ENCODE data around the gene SLC37A1. TPM values are rescaled to one million over a fixed set of nuclear protein-coding genes. Genes with fewer than 3 reads are reported as not detected.

SLC37A1 gene
- total RNA-seq, 1 experiment from 2014 or later: 38.3 TPM

DNA sequence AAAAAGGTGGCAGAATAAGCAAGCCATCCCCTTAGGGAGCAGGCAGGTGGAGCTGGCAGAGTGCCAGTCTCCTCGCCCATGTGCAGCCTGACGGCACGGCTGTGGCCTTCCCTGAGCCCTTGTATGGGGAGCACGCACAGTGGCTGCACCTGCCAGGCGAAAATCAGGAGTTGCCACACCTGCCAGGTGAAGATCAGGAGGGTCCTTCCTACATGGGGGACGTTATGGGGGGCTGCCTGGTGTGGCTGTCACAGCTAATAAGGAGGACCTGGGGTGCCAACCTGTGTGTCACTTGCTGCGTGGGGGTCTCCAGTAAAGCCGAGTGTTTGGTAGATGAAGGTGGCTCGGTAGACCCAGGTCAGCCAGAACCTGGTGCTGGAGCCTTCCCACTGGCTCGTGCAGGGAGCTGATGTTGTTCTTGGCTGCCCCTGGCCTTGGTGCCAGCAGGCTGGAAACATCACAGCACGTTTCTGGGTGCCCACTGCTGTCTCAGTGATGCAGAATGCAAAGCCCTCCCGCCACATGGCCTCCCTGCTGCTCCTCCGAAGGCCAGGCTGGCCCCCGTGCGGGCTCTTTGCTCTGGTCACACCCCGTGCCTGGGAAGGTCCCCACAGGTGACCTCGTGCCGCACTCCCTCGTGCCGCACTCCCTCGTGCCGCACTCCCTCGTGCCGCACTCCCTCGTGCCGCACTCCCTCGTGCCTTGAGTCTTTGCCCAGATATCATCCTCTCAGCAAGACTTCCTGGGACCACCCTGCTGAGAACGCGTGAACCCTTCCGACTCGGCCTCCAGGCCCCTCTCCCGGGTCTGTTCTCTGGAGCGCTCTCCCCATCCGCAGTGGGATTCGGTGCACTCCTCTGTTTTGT, 55.4 kb downstream of the SLC37A1 start:
- Histone ChIP-seq H4K20me1 (ENCODE audit: low read length) (no peaks in the 10 kb centered on the region), H3K27me3 (ENCODE audit: low read length) (no peaks in the 10 kb centered on the region), H3K9me2 (replicated peaks; ENCODE audit: low read length) (no peaks in the 10 kb centered on the region), H3K79me2 (ENCODE audit: low read length) (no peaks in the 10 kb centered on the region), H3K27ac (ENCODE audit: low read length) (no peak overlapping the region), H3K4me2 (ENCODE audit: low read length) (no peak overlapping the region), H3K9ac (ENCODE audit: low read length) (no peak overlapping the region), H3K9me3 (ENCODE audit: low read length) (no peaks in the 10 kb centered on the region), H3K36me3 (ENCODE audit: low read depth, low read length) (peaks cover 9% of the 10 kb centered on the region; the same call in 1 of the 2 replicates), H3K4me3 (ENCODE audit: low read length) (no peak overlapping the region), H2AFZ (ENCODE audit: low read length) (no peak overlapping the region), H3K4me1 (ENCODE audit: insufficient read depth, low read length) (no peaks in the 10 kb centered on the region), H3F3A (ENCODE audit: low read length, unreplicated experiment) (no peaks in the 10 kb centered on the region)
- no peak for TF ChIP-seq EZH2phosphoT487 (IDR thresholded peaks at IDR 0.05; ENCODE audit: borderline replicate concordance, low read length)
- TF ChIP-seq, protein P1, sequence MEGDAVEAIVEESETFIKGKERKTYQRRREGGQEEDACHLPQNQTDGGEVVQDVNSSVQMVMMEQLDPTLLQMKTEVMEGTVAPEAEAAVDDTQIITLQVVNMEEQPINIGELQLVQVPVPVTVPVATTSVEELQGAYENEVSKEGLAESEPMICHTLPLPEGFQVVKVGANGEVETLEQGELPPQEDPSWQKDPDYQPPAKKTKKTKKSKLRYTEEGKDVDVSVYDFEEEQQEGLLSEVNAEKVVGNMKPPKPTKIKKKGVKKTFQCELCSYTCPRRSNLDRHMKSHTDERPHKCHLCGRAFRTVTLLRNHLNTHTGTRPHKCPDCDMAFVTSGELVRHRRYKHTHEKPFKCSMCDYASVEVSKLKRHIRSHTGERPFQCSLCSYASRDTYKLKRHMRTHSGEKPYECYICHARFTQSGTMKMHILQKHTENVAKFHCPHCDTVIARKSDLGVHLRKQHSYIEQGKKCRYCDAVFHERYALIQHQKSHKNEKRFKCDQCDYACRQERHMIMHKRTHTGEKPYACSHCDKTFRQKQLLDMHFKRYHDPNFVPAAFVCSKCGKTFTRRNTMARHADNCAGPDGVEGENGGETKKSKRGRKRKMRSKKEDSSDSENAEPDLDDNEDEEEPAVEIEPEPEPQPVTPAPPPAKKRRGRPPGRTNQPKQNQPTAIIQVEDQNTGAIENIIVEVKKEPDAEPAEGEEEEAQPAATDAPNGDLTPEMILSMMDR (conservative IDR thresholded peaks at IDR 0.05; ENCODE audit: low read depth, low read length): no peak
- no peak for TF ChIP-seq EZH2 (IDR thresholded peaks at IDR 0.05; ENCODE audit: low read length, unreplicated experiment)
- intact Hi-C loops (cut with micrococcal nuclease): no loop called here
- CTCF ChIA-PET: no interaction called here
- no TSS peak for BruUV-seq (replicated peaks)
- no peak for ATAC-seq
- POLR2A ChIA-PET (ENCODE audit: unreplicated experiment): no interaction called here
- no peak for DNase-seq

DNA sequence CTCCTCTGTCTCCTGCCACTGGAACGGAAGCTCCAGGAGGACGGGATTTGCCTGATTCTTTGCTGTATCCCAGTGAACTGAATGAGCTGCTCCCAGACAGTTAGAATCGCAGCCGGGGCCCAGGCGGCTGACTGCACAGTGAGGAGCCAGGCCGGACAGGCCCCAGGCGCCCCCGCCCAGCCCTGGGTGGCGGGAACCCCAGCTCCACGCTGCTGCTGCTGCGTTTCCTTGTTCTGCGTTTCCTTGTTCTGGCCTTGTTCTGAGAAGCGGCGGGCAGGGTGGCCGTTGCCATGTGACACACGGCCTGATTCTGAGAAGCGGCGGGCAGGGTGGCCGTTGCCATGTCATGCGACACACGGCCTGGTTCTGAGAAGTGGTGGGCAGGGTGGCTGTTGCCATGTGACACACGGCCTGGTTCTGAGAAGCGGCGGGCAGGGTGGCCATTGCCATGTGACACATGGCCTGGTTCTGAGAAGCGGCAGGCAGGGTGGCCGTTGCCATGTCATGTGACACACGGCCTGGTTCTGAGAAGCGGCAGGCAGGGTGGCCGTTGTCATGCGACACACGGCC, 56.2 kb downstream of the SLC37A1 start:
- Histone ChIP-seq H2AFZ (ENCODE audit: low read length) (no peak overlapping the region), H3K36me3 (ENCODE audit: low read depth, low read length) (peaks cover 12% of the 10 kb centered on the region; the same call in 1 of the 2 replicates), H3F3A (ENCODE audit: low read length, unreplicated experiment) (no peaks in the 10 kb centered on the region), H3K79me2 (ENCODE audit: low read length) (no peaks in the 10 kb centered on the region), H3K27me3 (ENCODE audit: low read length) (no peaks in the 10 kb centered on the region), H4K20me1 (ENCODE audit: low read length) (no peaks in the 10 kb centered on the region), H3K9me2 (replicated peaks; ENCODE audit: low read length) (no peaks in the 10 kb centered on the region), H3K27ac (ENCODE audit: low read length) (no peak overlapping the region), H3K4me3 (ENCODE audit: low read length) (no peak overlapping the region), H3K4me2 (ENCODE audit: low read length) (no peak overlapping the region), H3K9ac (ENCODE audit: low read length) (no peak overlapping the region), H3K9me3 (ENCODE audit: low read length) (no peaks in the 10 kb centered on the region), H3K4me1 (ENCODE audit: insufficient read depth, low read length) (no peaks in the 10 kb centered on the region)
- DNase-seq: no peak
- ATAC-seq: no peak
- TF ChIP-seq EZH2phosphoT487 (IDR thresholded peaks at IDR 0.05; ENCODE audit: borderline replicate concordance, low read length) (no peak), EZH2 (IDR thresholded peaks at IDR 0.05; ENCODE audit: low read length, unreplicated experiment) (no peak)
- TF ChIP-seq, protein P1 (conservative IDR thresholded peaks at IDR 0.05; ENCODE audit: low read depth, low read length): no peak
- BruUV-seq (replicated peaks): no TSS peak
- intact Hi-C loops (cut with micrococcal nuclease): no loop called here
- CTCF ChIA-PET: no interaction called here
- POLR2A ChIA-PET (ENCODE audit: unreplicated experiment): no interaction called here

DNA sequence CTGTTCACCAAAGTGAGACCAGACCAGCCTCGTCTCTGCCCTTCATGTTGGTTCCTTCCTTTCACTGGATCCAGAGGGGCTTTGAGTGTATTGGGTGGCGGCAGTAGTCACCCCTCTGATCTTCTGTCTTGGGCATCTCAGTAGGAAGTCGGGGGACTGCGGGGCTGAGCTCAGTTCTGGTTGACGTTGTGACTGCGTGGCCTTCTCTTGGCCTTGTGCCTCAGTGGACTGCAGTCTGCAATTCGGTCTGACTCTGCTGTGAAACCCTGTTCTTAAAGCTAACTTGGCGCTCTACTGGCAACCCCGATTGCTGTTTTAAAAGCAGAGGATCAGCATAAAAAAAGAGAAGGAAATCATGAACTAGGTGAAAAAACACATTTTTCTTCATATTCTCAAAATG, 56.7 kb downstream of the SLC37A1 start:
- H3K9ac ChIP-seq (ENCODE audit: low read length): no peak overlapping the region
- no peak overlapping the region for H3K27ac ChIP-seq (ENCODE audit: low read length)
- peaks cover 16% of the 10 kb centered on the region; the same call in 1 of the 2 replicates for H3K36me3 ChIP-seq (ENCODE audit: low read depth, low read length)
- BruUV-seq (replicated peaks): no TSS peak
- no peaks in the 10 kb centered on the region for H3K27me3 ChIP-seq (ENCODE audit: low read length)
- no peak for DNase-seq
- CTCF ChIA-PET: no interaction called here
- H3K79me2 ChIP-seq (ENCODE audit: low read length): no peaks in the 10 kb centered on the region
- POLR2A ChIA-PET (ENCODE audit: unreplicated experiment): no interaction called here
- TF ChIP-seq EZH2 (IDR thresholded peaks at IDR 0.05; ENCODE audit: low read length, unreplicated experiment): no peak
- no peak for TF ChIP-seq EZH2phosphoT487 (IDR thresholded peaks at IDR 0.05; ENCODE audit: borderline replicate concordance, low read length)
- TF ChIP-seq, protein P1 (conservative IDR thresholded peaks at IDR 0.05; ENCODE audit: low read depth, low read length): no peak
- H3K4me3 ChIP-seq (ENCODE audit: low read length): no peak overlapping the region
- no peak for ATAC-seq
- no peaks in the 10 kb centered on the region for H3K4me1 ChIP-seq (ENCODE audit: insufficient read depth, low read length)
- no peaks in the 10 kb centered on the region for H3F3A ChIP-seq (ENCODE audit: low read length, unreplicated experiment)
- H2AFZ ChIP-seq (ENCODE audit: low read length): no peak overlapping the region
- no peaks in the 10 kb centered on the region for H3K9me3 ChIP-seq (ENCODE audit: low read length)
- no peak overlapping the region for H3K4me2 ChIP-seq (ENCODE audit: low read length)
- intact Hi-C loops (cut with micrococcal nuclease): no loop called here
- no peaks in the 10 kb centered on the region for H4K20me1 ChIP-seq (ENCODE audit: low read length)
- H3K9me2 ChIP-seq (replicated peaks; ENCODE audit: low read length): no peaks in the 10 kb centered on the region
